Upper lobe of right lung (tissue), 1 donor: ENCODE data around the gene MAP1A. TPM values are rescaled to one million over a fixed set of nuclear protein-coding genes. Genes with fewer than 3 reads are reported as not detected.

ENCODE experiments used
- ATAC-seq: fragments of 200-7000 bp; cut with Tn5 transposase; one replicate; pipeline ENCODE4 v1.9.1; 2020; ENCODE audit warnings: mild to moderate bottlenecking, moderate library complexity
- DNase-seq: peaks from one replicate; pipeline ENCODE4 v3.0.0-alpha.2; 2020
- H3K27ac ChIP-seq: fragments of 200-600 bp; one replicate; pipeline ENCODE4 v1.8.0; 2022
- H3K27me3 ChIP-seq: fragments of 200-600 bp; one replicate; pipeline ENCODE4 v1.8.0; 2022; ENCODE audit warnings: mild to moderate bottlenecking
- H3K36me3 ChIP-seq: fragments of 200-600 bp; one replicate; pipeline ENCODE4 v1.8.0; 2022
- H3K4me1 ChIP-seq: fragments of 200-600 bp; one replicate; pipeline ENCODE4 v1.8.0; 2022
- H3K4me3 ChIP-seq: fragments of 200-600 bp; one replicate; pipeline ENCODE4 v1.8.0; 2022; ENCODE audit warnings: mild to moderate bottlenecking
- H3K9me3 ChIP-seq: fragments of 200-600 bp; one replicate; pipeline ENCODE4 v1.8.0; 2022
- CTCF ChIP-seq: fragments of 200-600 bp; IDR thresholded peaks from one replicate; pipeline ENCODE4 v1.8.0; 2022; ENCODE audit warnings: antibody characterized with exemption
- intact Hi-C: fragments of 100-400 bp; cut with DNase I; formaldehyde crosslinking; loops from one replicate; pipeline ENCODE4 v1.11.0; 2022
- total RNA-seq: library from RNA; stranded (reverse); fragmentation: NEBNext Ultra II Directional; extraction: Animal tissue kit (Norgen Biotek cat#: 25700); gene quantifications from one replicate; pipeline ENCODE4 v1.2.1, GENCODE V29; 2021
- donor health status: DM: no; HTN: yes; CAD: no; lungs with severe emphysema.

Gene MAP1A
- total RNA-seq, 1 donor from 2014 or later = 2.3 TPM

- Histone ChIP-seq H3K36me3 (peaks cover 50% of the 10 kb centered on the region), H3K4me1 (peaks cover 5% of the 10 kb centered on the region), H3K27ac (no peak overlapping the region), H3K9me3 (no peaks in the 10 kb centered on the region), H3K4me3 (no peak overlapping the region), H3K27me3 (no peaks in the 10 kb centered on the region)
- peak; percentile 50 for ATAC-seq
- no peak for TF ChIP-seq CTCF
- intact Hi-C loops = no loop called here
- no peak for DNase-seq
These were observed 33.0 kb upstream of the MAP1A start for GRCh38 chr15:43484455-43484854.

- DNase-seq (no peak), ATAC-seq (no peak)
- no peak overlapping the region for H3K4me3 ChIP-seq
- no peak for TF ChIP-seq CTCF
- no peaks in the 10 kb centered on the region for H3K27me3 ChIP-seq
- H3K4me1 ChIP-seq = peaks cover 8% of the 10 kb centered on the region
- H3K9me3 ChIP-seq = no peaks in the 10 kb centered on the region
- peaks cover 30% of the 10 kb centered on the region for H3K36me3 ChIP-seq
- intact Hi-C loops = no loop called here
- H3K27ac ChIP-seq = no peak overlapping the region
These were observed 30.0 kb upstream of the MAP1A start for GRCh38 chr15:43487271-43487895.

- H3K4me1 ChIP-seq = peaks cover 8% of the 10 kb centered on the region
- ATAC-seq = no peak
- DNase-seq = no peak
- no peak overlapping the region for H3K4me3 ChIP-seq
- intact Hi-C loops = no loop called here
- no peaks in the 10 kb centered on the region for H3K9me3 ChIP-seq
- H3K27me3 ChIP-seq = no peaks in the 10 kb centered on the region
- TF ChIP-seq CTCF = no peak
- H3K36me3 ChIP-seq = peaks cover 27% of the 10 kb centered on the region
- no peak overlapping the region for H3K27ac ChIP-seq
These were observed 28.6 kb upstream of the MAP1A start for GRCh38 chr15:43488790-43489189.

- ATAC-seq = no peak
- intact Hi-C loops = no loop called here
- DNase-seq = no peak
- Histone ChIP-seq H3K36me3 (peaks cover 27% of the 10 kb centered on the region), H3K4me3 (no peak overlapping the region), H3K27ac (no peak overlapping the region), H3K9me3 (no peaks in the 10 kb centered on the region), H3K4me1 (peaks cover 8% of the 10 kb centered on the region), H3K27me3 (no peaks in the 10 kb centered on the region)
- TF ChIP-seq CTCF = no peak
These were observed 28.2 kb upstream of the MAP1A start for GRCh38 chr15:43489191-43489590.

GRCh38 chr15:43492266-43492665 is 25.1 kb upstream of the MAP1A start:
- ATAC-seq (no peak), DNase-seq (no peak)
- TF ChIP-seq CTCF = no peak
- Histone ChIP-seq H3K27me3 (no peaks in the 10 kb centered on the region), H3K27ac (peak overlapping the region; percentile 76), H3K9me3 (no peaks in the 10 kb centered on the region), H3K36me3 (peaks cover 15% of the 10 kb centered on the region), H3K4me3 (peak overlapping the region; percentile 87), H3K4me1 (peaks cover 8% of the 10 kb centered on the region)
- intact Hi-C loops = no loop called here
